IMR-90 (cell line): Measurements from ENCODE around the gene ITPK1. TPM values are rescaled to one million over a fixed set of nuclear protein-coding genes. Genes with fewer than 3 reads are reported as not detected.

ENCODE experiments used
- ATAC-seq: fragments of 200-7000 bp; cut with Tn5 transposase; 2 replicates; pipeline ENCODE4 v1.9.1; 2020; ENCODE audit warnings: low read depth, mild to moderate bottlenecking, moderate library complexity
- BruUV-seq: library from RNA; stranded (reverse); fragments of 400-500 nt; replicated peaks from 2 replicates; lab custom pipeline; 2021; lab: Mats Ljungman, UMichigan
- CTCF ChIA-PET: fragments of 300-600 bp; formaldehyde crosslinking; extraction: SDS; loops from one replicate; lab custom pipeline; 2021; ENCODE audit warnings: antibody characterized with exemption; lab: Yijun Ruan, JAX
- POLR2A ChIA-PET: fragments of 300-600 bp; sonication (Branson Sonifier 250); formaldehyde crosslinking; loops from one replicate; lab custom pipeline; 2022; ENCODE audit warnings: antibody characterized with exemption; ENCODE audit not compliant: unreplicated experiment; lab: Charles Lee
- DNase-seq: peaks from one replicate; pipeline ENCODE4 v3.0.0; 2013
- H2AFZ ChIP-seq: replicated peaks from 2 replicates; pipeline ENCODE3; 2013; ENCODE audit warnings: low read length, mild to moderate bottlenecking; ENCODE audit not compliant: poor library complexity
- H2AK5ac ChIP-seq: 2 replicates; pipeline ENCODE4 v1.6.1; 2013; ENCODE audit warnings: low read depth, low read length, inconsistent platforms
- H2AK9ac ChIP-seq: replicated peaks from 2 replicates; pipeline ENCODE3; 2013; ENCODE audit warnings: mild to moderate bottlenecking, low read depth, low read length, moderate library complexity; ENCODE audit not compliant: poor library complexity
- H2BK120ac ChIP-seq: 2 replicates; pipeline ENCODE4 v1.6.1; 2013; ENCODE audit warnings: low read depth, low read length, inconsistent platforms
- H2BK15ac ChIP-seq: 3 replicates; pipeline ENCODE4 v1.6.1; 2013; ENCODE audit warnings: low read depth, low read length, inconsistent platforms
- H2BK20ac ChIP-seq: 2 replicates; pipeline ENCODE4 v1.6.1; 2013; ENCODE audit warnings: low read depth, mild to moderate bottlenecking, inconsistent platforms, low read length, moderate library complexity
- H2BK5ac ChIP-seq: 2 replicates; pipeline ENCODE4 v1.6.1; 2013; ENCODE audit warnings: mild to moderate bottlenecking, low read depth, low read length, inconsistent platforms; ENCODE audit not compliant: poor library complexity, severe bottlenecking
- H3K14ac ChIP-seq: replicated peaks from 2 replicates; pipeline ENCODE4 v1.6.1; 2013; ENCODE audit warnings: low read depth, low read length, inconsistent platforms
- H3K18ac ChIP-seq: 2 replicates; pipeline ENCODE4 v1.6.1; 2013; ENCODE audit warnings: low read depth, low read length, control low read depth
- H3K23ac ChIP-seq: 2 replicates; pipeline ENCODE4 v1.6.1; 2013; ENCODE audit warnings: low read depth, low read length, inconsistent platforms
- H3K27ac ChIP-seq: 2 replicates; pipeline ENCODE4 v1.5.1; 2013; ENCODE audit warnings: mild to moderate bottlenecking, control low read depth, low read length; ENCODE audit not compliant: insufficient read depth
- H3K27me3 ChIP-seq: 2 replicates; pipeline ENCODE4 v1.6.1; 2013; ENCODE audit warnings: low read length; ENCODE audit not compliant: control insufficient read depth, insufficient read depth
- H3K36me3 ChIP-seq: 2 replicates; pipeline ENCODE4 v1.6.1; 2013; ENCODE audit warnings: low read length, mixed read lengths; ENCODE audit not compliant: control insufficient read depth, insufficient read depth
- H3K4ac ChIP-seq: 2 replicates; pipeline ENCODE4 v1.6.1; 2013; ENCODE audit warnings: low read depth, low read length, inconsistent platforms
- H3K4me1 ChIP-seq: 2 replicates; pipeline ENCODE4 v1.6.1; 2013; ENCODE audit warnings: low read length, mixed read lengths; ENCODE audit not compliant: control insufficient read depth, insufficient read depth
- H3K4me2 ChIP-seq: 2 replicates; pipeline ENCODE4 v1.6.1; 2013; ENCODE audit warnings: low read depth, mild to moderate bottlenecking, control low read depth, low read length, moderate library complexity
- H3K4me3 ChIP-seq: 2 replicates; pipeline ENCODE4 v1.5.1; 2013; ENCODE audit warnings: low read depth, mild to moderate bottlenecking, control low read depth, low read length, moderate library complexity; ENCODE audit not compliant: insufficient read depth
- H3K56ac ChIP-seq: 2 replicates; pipeline ENCODE4 v1.6.1; 2013; ENCODE audit warnings: low read length, inconsistent platforms; ENCODE audit not compliant: insufficient read depth; ENCODE audit errors: extremely low read depth
- H3K79me1 ChIP-seq, 2 experiments: 2 replicates each; pipeline ENCODE4 v1.6.1; 2013; ENCODE audit warnings: low read length in 2 of 2, inconsistent platforms in 1 of 2, low read depth in 1 of 2
- H3K9ac ChIP-seq: 2 replicates; pipeline ENCODE4 v1.6.1; 2013; ENCODE audit warnings: low read depth, low read length, control low read depth
- H3K9me1 ChIP-seq: 2 replicates; pipeline ENCODE4 v1.6.1; 2013; ENCODE audit warnings: low read length, inconsistent platforms; ENCODE audit not compliant: insufficient read depth
- H3K9me3 ChIP-seq: 2 replicates; pipeline ENCODE4 v1.6.1; 2013; ENCODE audit warnings: low read length; ENCODE audit not compliant: control insufficient read depth, insufficient read depth
- H4K20me1 ChIP-seq: 2 replicates; pipeline ENCODE4 v1.6.1; 2013; ENCODE audit warnings: low read length, inconsistent platforms; ENCODE audit not compliant: insufficient read depth
- H4K5ac ChIP-seq: 2 replicates; pipeline ENCODE4 v1.6.1; 2013; ENCODE audit warnings: mild to moderate bottlenecking, low read depth, low read length, control low read depth
- H4K8ac ChIP-seq, 2 experiments: 2 replicates each; pipeline ENCODE4 v1.6.1; 2013; ENCODE audit warnings: low read depth in 2 of 2, low read length in 2 of 2, control low read depth in 1 of 2, inconsistent platforms in 1 of 2
- H4K91ac ChIP-seq: 2 replicates; pipeline ENCODE4 v1.6.1; 2013; ENCODE audit warnings: low read depth, low read length, inconsistent platforms; ENCODE audit not compliant: insufficient read depth
- BHLHE40 ChIP-seq: fragments of 150-350 bp; IDR thresholded peaks from 2 replicates; pipeline ENCODE4 v1.6.1; 2016; ENCODE audit warnings: mild to moderate bottlenecking, low read depth, low read length
- CEBPB ChIP-seq: IDR thresholded peaks from 2 replicates; pipeline ENCODE4 v1.6.1; 2012; ENCODE audit warnings: low read depth, low read length, improper control_type of control experiment
- CHD1 ChIP-seq: IDR thresholded peaks from 2 replicates; pipeline ENCODE4 v1.6.1; 2012; ENCODE audit warnings: low read depth, low read length, improper control_type of control experiment
- ELK1 ChIP-seq: fragments of 150-350 bp; IDR thresholded peaks from 2 replicates; pipeline ENCODE4 v1.6.1; 2016; ENCODE audit warnings: low read depth, mild to moderate bottlenecking, low read length, moderate library complexity, borderline replicate concordance
- FOS ChIP-seq: fragments of 150-350 bp; IDR thresholded peaks from 2 replicates; pipeline ENCODE4 v1.6.1; 2016; ENCODE audit warnings: low read depth, low read length
- MAFK ChIP-seq: IDR thresholded peaks from 2 replicates; pipeline ENCODE4 v1.6.1; 2012; ENCODE audit warnings: low read depth, low read length, improper control_type of control experiment
- MAZ ChIP-seq: IDR thresholded peaks from 2 replicates; pipeline ENCODE4 v1.6.1; 2012; ENCODE audit warnings: low read depth, mild to moderate bottlenecking, low read length, improper control_type of control experiment, moderate library complexity, borderline replicate concordance
- MXI1 ChIP-seq: IDR thresholded peaks from 2 replicates; pipeline ENCODE4 v1.6.1; 2012; ENCODE audit warnings: low read depth, mild to moderate bottlenecking, low read length, moderate library complexity, borderline replicate concordance
- NFE2L2 ChIP-seq: fragments of 150-350 bp; IDR thresholded peaks from 2 replicates; pipeline ENCODE4 v1.6.1; 2016; ENCODE audit warnings: low read depth, mild to moderate bottlenecking, low read length
- POLR2A ChIP-seq: IDR thresholded peaks from 2 replicates; pipeline ENCODE4 v1.6.1; 2012; ENCODE audit warnings: mild to moderate bottlenecking, low read depth, low read length
- RAD21 ChIP-seq: IDR thresholded peaks from 2 replicates; pipeline ENCODE4 v1.6.1; 2012; ENCODE audit warnings: low read length, improper control_type of control experiment
- RCOR1 ChIP-seq: IDR thresholded peaks from 2 replicates; pipeline ENCODE4 v1.6.1; 2012; ENCODE audit warnings: mild to moderate bottlenecking, low read length, improper control_type of control experiment; ENCODE audit not compliant: insufficient replicate concordance
- RFX5 ChIP-seq: IDR thresholded peaks from 2 replicates; pipeline ENCODE4 v1.8.0; 2012; ENCODE audit warnings: low read depth, mild to moderate bottlenecking, low read length, moderate library complexity
- SMC3 ChIP-seq: fragments of 150-350 bp; IDR thresholded peaks from 2 replicates; pipeline ENCODE4 v1.6.1; 2016; ENCODE audit warnings: low read depth, mild to moderate bottlenecking, antibody characterized with exemption, low read length, moderate library complexity
- USF2 ChIP-seq: fragments of 150-350 bp; IDR thresholded peaks from 2 replicates; pipeline ENCODE4 v1.6.1; 2017; ENCODE audit warnings: mild to moderate bottlenecking, antibody characterized with exemption, low read length, low read depth
- WGBS, 2 experiments: methylation state at CpG; one replicate each; pipeline versions ENCODE4 v1.1.5 to v1.1.7; 2013; ENCODE audit warnings: missing lambda C conversion rate in 2 of 2; ENCODE audit not compliant: insufficient read length in 1 of 2; ENCODE audit errors: extremely low coverage in 2 of 2; 5-methylcytosine and 5-hydroxymethylcytosine counted together
- dilution Hi-C: fragments of 300-500 bp; cut with HindIII; formaldehyde crosslinking; loops from one replicate; pipeline ENCODE4 v1.14.3; 2018; ENCODE audit warnings: low sequenced_read_pairs; ENCODE audit not compliant: unreplicated experiment
- in situ Hi-C: fragments of 300-500 bp; cut with MboI; formaldehyde crosslinking; loops from 3 replicates; pipeline ENCODE4 v1.14.3; 2019; ENCODE audit warnings: low sequenced_read_pairs, inconsistent platforms, mixed read lengths
- intact Hi-C: fragments of 100-400 bp; cut with micrococcal nuclease; formaldehyde crosslinking; loops from 2 replicates; pipeline ENCODE4 v1.10.0; 2022
- polyA plus RNA-seq, 3 experiments: library from polyadenylated mRNA; depleted of rRNA; stranded (reverse); fragments of >200 nt; gene quantifications; 2 replicates each; pipeline ENCODE4 v1.2.3, GENCODE V29; 2012; ENCODE audit warnings: low replicate concordance in 1 of 3
- total RNA-seq: library from RNA; depleted of rRNA; stranded (reverse); fragments of >200 nt; gene quantifications from 2 replicates; pipeline ENCODE4 v1.2.3, GENCODE V29; 2012

The ITPK1 gene
- total and polyA plus RNA-seq, 2 of the 4 experiments (the other 2 are of a cell fraction), result 21.7 to 26.9 TPM

GRCh38 chr14:92927349-92928257 lies 188.1 kb downstream of the ITPK1 start:
- no peak overlapping the region for H4K5ac ChIP-seq
- H2BK20ac ChIP-seq, result no peak overlapping the region
- DNase-seq, result no peak
- H3K27ac ChIP-seq, result no peak overlapping the region
- no peak overlapping the region for H2AK9ac ChIP-seq
- no peak overlapping the region for H3K4ac ChIP-seq
- H2BK15ac ChIP-seq, result no peak overlapping the region
- dilution Hi-C loops, result no loop called here
- no peak overlapping the region for H3K18ac ChIP-seq
- H2BK120ac ChIP-seq, result no peak overlapping the region
- 52% methylated on average over 5 of the region's 14 CpGs; no CpG with 5 or more reads in 1 of the 2 experiments for WGBS, 2 experiments
- in situ Hi-C loops, result no loop called here
- no peak overlapping the region for H2AK5ac ChIP-seq
- H3K36me3 ChIP-seq, result no peaks in the 10 kb centered on the region
- H2BK5ac ChIP-seq, result no peak overlapping the region
- H3K27me3 ChIP-seq, result peaks cover 10% of the 10 kb centered on the region; the same call in 1 of the 2 replicates
- H3K9me3 ChIP-seq, result no peaks in the 10 kb centered on the region
- no peak overlapping the region for H4K91ac ChIP-seq
- no peak overlapping the region for H3K4me3 ChIP-seq
- no peak for ATAC-seq
- no TSS peak for BruUV-seq
- H4K8ac ChIP-seq, result no peak overlapping the region
- ChIA-PET CTCF (no interaction called here), POLR2A (no interaction called here)
- H3K9ac ChIP-seq, result no peak overlapping the region
- intact Hi-C loops, result no loop called here
- no peak overlapping the region for H2AFZ ChIP-seq
- H3K14ac ChIP-seq, result no peak overlapping the region
- no peak overlapping the region for H3K23ac ChIP-seq
- no peaks in the 10 kb centered on the region for H3K4me1 ChIP-seq
- H3K9me1 ChIP-seq, result no peaks in the 10 kb centered on the region; the same call in 1 of the 2 replicates
- no peaks in the 10 kb centered on the region for H4K20me1 ChIP-seq
- no peak overlapping the region for H3K4me2 ChIP-seq
- H3K56ac ChIP-seq, result no peak overlapping the region
- H3K79me1 ChIP-seq, result no peaks in the 10 kb centered on the region
- TF ChIP-seq RFX5, result no peak
- no peak for TF ChIP-seq CEBPB
- TF ChIP-seq SMC3, result no peak
- TF ChIP-seq FOS, result no peak
- TF ChIP-seq ELK1, result no peak
- no peak for TF ChIP-seq USF2
- TF ChIP-seq RCOR1, result no peak
- TF ChIP-seq MXI1, result no peak
- TF ChIP-seq MAZ, result no peak
- no peak for TF ChIP-seq POLR2A
- TF ChIP-seq NFE2L2, result no peak
- no peak for TF ChIP-seq MAFK
- no peak for TF ChIP-seq RAD21
- TF ChIP-seq BHLHE40, result no peak
- no peak for TF ChIP-seq CHD1
